ENCODE measurements around the gene APBB3. TPM values are rescaled to one million over a fixed set of nuclear protein-coding genes. Genes with fewer than 3 reads are reported as not detected.

The APBB3 gene
- total RNA-seq, 3 donors from 2014 or later: 8.0 to 10.4 (median 9.2) TPM

DNA sequence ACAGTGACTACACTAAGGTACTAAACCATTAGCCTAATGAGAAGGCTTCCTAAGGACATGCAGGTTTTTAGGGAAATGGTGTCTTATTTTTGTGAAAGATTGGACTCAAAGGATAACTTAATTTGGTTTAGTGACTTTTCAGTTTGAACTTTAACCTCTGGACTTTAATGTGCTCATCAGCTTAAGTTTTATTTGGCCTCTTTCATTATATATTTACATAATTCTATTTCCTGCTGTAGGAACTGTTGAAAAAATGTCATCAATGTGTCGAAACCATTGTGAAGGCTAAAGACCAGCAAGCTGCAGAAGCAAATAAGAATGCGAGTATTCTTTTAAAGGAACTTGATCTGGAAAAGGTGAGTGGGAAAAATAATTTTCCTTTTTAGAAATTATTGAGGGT lies 51.3 kb downstream of the APBB3 start:
- DNase-seq: no peak
- Mint-ChIP-seq H3K9me3 (no peaks in the 10 kb centered on the region), H3K27me3 (ENCODE audit: low read depth) (no peaks in the 10 kb centered on the region), H3K4me1 (ENCODE audit: low read depth) (no peaks in the 10 kb centered on the region), H3K36me3 (ENCODE audit: insufficient read depth) (peaks cover 34% of the 10 kb centered on the region), H3K4me3 (no peak overlapping the region)
- ATAC-seq: no peak

DNA sequence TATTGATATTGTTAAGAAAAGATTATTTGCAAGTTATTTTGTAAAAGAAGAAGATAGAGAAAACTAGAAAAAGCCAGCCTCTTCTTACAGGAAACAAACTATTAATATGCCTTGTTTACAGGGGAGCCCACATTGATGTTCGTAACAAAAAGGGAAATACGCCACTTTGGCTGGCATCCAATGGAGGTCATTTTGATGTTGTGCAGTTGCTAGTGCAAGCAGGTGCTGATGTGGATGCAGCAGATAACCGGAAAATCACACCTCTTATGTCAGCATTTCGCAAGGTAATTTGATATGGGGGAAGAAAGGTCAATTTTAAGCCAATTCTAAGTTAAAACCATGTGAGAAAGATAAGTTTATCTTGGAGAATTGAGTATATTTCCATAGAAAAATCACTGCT lies 54.5 kb downstream of the APBB3 start:
- Mint-ChIP-seq H3K36me3 (ENCODE audit: insufficient read depth) (peaks cover 36% of the 10 kb centered on the region), H3K4me1 (ENCODE audit: low read depth) (no peaks in the 10 kb centered on the region), H3K27me3 (ENCODE audit: low read depth) (no peaks in the 10 kb centered on the region), H3K4me3 (no peak overlapping the region), H3K9me3 (no peaks in the 10 kb centered on the region)
- DNase-seq (no peak), ATAC-seq (no peak)

Other genes with a start within 250 kb of the APBB3 start
- 1 to 10 TPM; 3.8 to 5.2 (median 4.0) TPM for gene HBEGF, start 218.0 kb downstream of the APBB3 start, total RNA-seq
- gene SLC4A9, start 204.4 kb downstream of the APBB3 start, total RNA-seq: not detected
- gene ANKHD1, start 162.8 kb downstream of the APBB3 start, total RNA-seq: 100 to 1,000 TPM in 1 of 3 donors, 10 to 100 TPM in 2; 88.6 to 102 (median 95.1) TPM
- gene EIF4EBP3, start 16.9 kb downstream of the APBB3 start, total RNA-seq: 10 to 100 TPM in 2 of 3 donors, 1 to 10 TPM in 1; 9.4 to 10.8 (median 10.2) TPM
- 10 to 100 TPM; 57.6 to 68.6 (median 67.7) TPM for gene SRA1, start 7.1 kb downstream of the APBB3 start, total RNA-seq
- 100 to 1,000 TPM; 149 to 163 (median 155) TPM for gene SLC35A4, start 230 bp upstream of the APBB3 start, total RNA-seq
- gene CD14, start 68.6 kb upstream of the APBB3 start, total RNA-seq: under 1 TPM; 0.43 to 0.86 (median 0.50) TPM
- 10 to 100 TPM; 16.5 to 20.6 (median 20.0) TPM for gene TMCO6, start 74.9 kb upstream of the APBB3 start, total RNA-seq
- 10 to 100 TPM; 68.6 to 78.2 (median 72.5) TPM for gene NDUFA2, start 83.0 kb upstream of the APBB3 start, total RNA-seq
- gene IK, start 83.2 kb upstream of the APBB3 start, total RNA-seq: 100 to 1,000 TPM; 102 to 110 (median 106) TPM
- gene WDR55, start 100.3 kb upstream of the APBB3 start, total RNA-seq: 10 to 100 TPM; 47.7 to 50.0 (median 49.5) TPM
- 1 to 10 TPM; 3.1 to 5.6 (median 4.5) TPM for gene DND1, start 109.0 kb upstream of the APBB3 start, total RNA-seq
- gene HARS1, start 126.8 kb upstream of the APBB3 start, total RNA-seq: 100 to 1,000 TPM; 125 to 133 (median 131) TPM
- 10 to 100 TPM; 28.6 to 31.3 (median 29.5) TPM for gene HARS2, start 126.9 kb upstream of the APBB3 start, total RNA-seq
- gene ZMAT2, start 135.8 kb upstream of the APBB3 start, total RNA-seq: 10 to 100 TPM; 83.2 to 91.9 (median 83.6) TPM
- gene PCDHA1, start 221.5 kb upstream of the APBB3 start, total RNA-seq: not detected
- gene PCDHA2, start 230.3 kb upstream of the APBB3 start, total RNA-seq: not detected
- not detected for gene PCDHA3, start 236.5 kb upstream of the APBB3 start, total RNA-seq
- under 1 TPM in 2 of 3 donors, not detected in 1; 0.08 to 0.14 TPM for gene PCDHA4, start 242.5 kb upstream of the APBB3 start, total RNA-seq

Measured in activated T-cell treated with anti-CD3 and anti-CD28 coated beads, Interleukin-2, amount 50 U/mL, for 4 hours (primary cell).